VCaP (cell line): ENCODE data around the gene JADE2.

ENCODE experiments used
- H3K27ac ChIP-seq: fragments of 450-650 bp; 2 replicates; pipeline ENCODE4 v1.5.1; 2017
- CTCF ChIP-seq: fragments of 450-650 bp; conservative IDR thresholded peaks from 2 replicates; pipeline ENCODE4 v1.5.1; 2017; ENCODE audit warnings: mild to moderate bottlenecking, moderate library complexity

The JADE2 gene

DNA sequence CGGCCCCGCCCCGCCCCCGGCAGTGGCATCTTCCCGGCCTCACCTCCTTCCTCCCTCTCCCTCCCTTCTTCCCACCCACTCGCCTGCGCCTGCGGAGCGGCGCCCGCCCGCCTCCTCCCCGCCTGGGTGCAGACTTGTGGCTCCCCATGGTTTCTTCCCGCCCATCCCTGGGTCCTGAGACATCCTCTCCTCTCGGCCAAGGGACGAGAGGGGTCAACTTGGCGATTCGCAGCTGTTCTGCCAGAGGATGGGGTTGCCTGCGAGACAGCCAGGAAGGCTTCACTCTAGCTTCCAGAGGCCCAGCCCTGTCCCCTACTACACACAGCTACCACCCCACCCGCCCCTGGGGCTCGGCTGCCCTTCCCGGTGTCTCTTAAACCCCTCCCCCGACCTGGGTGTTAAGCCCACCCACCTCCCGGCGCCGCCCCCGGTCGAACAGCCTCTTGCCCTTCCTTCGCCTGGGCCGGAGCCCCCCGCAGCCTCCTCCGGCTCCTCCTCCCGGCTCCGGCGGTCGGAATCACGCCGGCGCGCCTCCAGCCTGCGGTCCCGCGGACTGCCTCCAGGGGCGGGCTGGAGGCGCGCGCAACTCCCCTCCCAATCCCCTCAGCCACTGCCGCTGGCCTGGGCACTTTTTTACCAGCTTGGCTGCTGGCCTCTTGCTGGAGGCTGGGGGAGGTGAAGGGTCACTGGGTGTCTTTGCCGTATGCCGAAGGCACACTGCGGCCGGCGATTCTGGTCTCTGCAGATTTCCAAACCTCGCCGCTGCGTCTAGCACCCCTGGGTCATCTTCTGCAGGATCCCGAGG, 1.9 kb downstream of the JADE2 start:
- peak; percentile 90 for TF ChIP-seq CTCF
- H3K27ac ChIP-seq: peak overlapping the region; percentile 97

DNA sequence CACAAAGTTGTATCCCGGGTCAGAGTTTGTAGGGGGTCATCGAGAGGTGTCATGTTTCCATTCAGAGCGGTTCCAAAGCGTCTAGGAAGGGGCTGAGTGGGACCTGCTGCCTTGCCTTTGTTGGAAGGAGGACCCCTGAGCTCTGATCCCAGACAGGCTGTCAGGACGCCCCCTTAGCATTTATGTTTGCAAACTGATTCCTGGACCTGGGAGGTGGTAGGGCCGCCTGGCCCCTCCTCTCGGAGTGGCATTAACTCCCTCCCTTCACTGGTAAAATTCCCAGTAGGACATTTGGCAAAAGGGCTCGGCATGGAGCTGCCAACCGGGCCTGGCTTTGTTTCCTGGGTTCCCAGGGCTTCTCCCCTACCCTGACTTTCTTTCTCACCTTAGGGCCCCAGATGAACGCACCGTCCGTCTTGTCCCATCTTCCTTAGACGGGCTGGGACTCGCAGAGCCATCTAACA, 2.5 kb downstream of the JADE2 start:
- no peak for TF ChIP-seq CTCF
- peak overlapping the region; percentile 97 for H3K27ac ChIP-seq

- H3K27ac ChIP-seq: peak overlapping the region; percentile 97
- TF ChIP-seq CTCF: no peak
Measured at GRCh38 chr5:134528556-134528955, 3.1 kb downstream of the JADE2 start.

DNA sequence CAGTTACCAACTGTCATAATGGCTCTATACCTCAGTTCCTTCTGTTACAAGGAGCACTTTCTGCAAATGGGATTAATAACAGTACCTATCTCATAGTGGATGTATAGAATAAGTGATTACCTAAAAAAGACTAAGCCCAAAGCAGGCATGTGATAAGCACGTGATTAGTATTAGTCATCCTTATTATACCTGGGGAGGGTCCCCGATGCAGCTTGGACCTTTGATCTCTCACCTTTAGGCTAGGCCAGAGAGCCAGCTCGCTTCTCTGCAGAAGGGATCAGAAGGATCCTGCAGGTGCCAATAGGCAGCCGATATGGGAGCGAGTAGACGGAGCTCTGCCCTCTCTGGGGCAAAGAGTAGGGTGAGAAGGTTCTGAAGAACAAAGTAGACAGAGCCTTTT, 4.0 kb downstream of the JADE2 start:
- TF ChIP-seq CTCF: no peak
- peak overlapping the region; percentile 47; the same call in 1 of the 2 replicates for H3K27ac ChIP-seq

GRCh38 chr5:134530301-134531077, 5.0 kb downstream of the JADE2 start:
- TF ChIP-seq CTCF: no peak
- H3K27ac ChIP-seq: peak overlapping the region; percentile 47

DNA sequence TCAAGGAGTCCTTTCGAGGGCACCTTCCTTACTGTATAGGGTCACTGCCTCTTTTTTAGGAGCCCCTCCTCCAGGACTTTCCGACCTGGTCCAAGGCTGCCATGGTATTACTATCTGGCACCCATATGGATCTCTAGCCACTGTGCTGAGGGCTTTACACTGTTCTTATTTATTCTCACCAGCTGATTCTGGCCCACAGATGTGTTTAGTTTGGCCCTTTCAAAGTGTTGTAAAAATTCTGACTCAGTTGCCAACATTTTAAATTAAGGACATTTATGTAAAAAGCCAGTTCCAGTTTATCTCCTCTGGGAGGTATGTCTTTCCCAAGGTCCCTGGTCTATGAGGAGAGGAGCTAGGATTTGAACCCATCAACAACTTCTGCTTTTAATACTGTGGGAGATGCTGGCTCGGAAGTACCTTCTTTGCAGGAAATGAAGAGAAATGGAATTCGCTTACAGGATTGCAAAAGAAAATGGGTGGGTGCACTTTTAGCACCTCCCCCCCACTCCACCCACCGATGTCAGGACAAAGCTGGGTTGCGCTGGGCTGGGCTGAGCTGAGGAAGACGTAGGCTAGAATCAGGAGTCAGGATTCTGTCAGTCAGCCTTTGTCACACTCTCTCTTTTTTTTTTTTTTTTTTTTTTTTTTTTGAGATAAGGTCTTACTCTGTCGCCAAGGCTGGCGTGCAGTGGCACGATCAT, 7.8 kb downstream of the JADE2 start:
- no peak for TF ChIP-seq CTCF
- no peak overlapping the region for H3K27ac ChIP-seq
